GM21576 (cell line): Measurements from ENCODE around the gene TLL2.

Source experiments
- ATAC-seq: cut with Tn5 transposase; IDR thresholded peaks from one replicate; pipeline ENCODE4 v1.9.1; 2021; ENCODE audit warnings: mild to moderate bottlenecking, moderate library complexity; ENCODE audit not compliant: unreplicated experiment

The TLL2 gene

GRCh38 chr10:96402417-96403305, 111.1 kb downstream of the TLL2 start:
- no peak for ATAC-seq

- ATAC-seq, result no peak
These were observed 112.7 kb downstream of the TLL2 start for GRCh38 chr10:96401036-96401435.

- no peak for ATAC-seq
These were observed 113.3 kb downstream of the TLL2 start for GRCh38 chr10:96400465-96400864.

GRCh38 chr10:96397902-96398301, 115.8 kb downstream of the TLL2 start:
- ATAC-seq, result no peak

DNA sequence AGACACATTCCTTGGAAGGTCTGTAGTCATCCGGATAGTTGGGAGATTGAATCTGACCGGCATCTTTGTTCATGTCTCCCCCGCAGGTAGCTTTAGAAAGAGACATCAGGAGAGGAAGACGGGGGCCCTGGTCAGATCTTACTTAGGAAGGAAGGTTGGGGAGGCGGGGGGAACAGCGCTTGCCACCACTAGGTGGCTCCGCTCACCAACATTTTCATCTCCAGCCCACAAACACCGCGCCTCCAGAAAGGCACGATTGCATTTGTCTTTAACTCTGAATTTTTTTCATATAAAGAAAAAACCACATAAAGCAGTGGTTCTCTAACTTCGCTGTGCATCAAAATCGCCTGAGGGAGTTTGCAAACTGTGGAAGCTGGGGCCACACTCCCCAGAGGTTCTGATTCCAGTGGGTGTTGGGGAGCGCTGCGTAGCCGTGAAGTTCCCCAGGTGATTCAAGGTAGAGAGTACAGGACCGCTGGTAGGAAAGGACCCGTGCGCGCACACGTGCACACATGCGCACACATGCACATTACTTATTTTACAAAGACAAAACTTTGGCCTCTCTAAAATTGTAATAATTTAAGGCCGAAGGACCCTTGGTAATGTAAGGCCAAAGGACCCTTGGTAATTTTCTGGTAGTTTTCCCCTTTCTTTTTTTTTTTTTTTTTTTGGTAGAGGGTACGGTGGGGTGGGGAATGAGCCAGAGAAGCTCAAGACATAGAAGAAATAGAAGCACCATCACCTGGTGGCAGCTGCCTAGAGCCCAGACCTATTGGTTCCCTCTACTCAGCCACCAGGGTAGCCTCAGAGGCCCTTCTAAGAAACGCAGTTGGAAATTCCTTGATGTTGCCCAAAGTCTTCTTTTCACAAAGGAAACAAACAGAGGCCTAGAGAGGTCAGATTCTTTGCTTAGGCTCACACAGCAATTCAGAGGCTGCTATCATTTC, 117.5 kb downstream of the TLL2 start:
- no peak for ATAC-seq

- ATAC-seq, result no peak
These were observed 123.3 kb downstream of the TLL2 start for GRCh38 chr10:96390460-96390864.

GRCh38 chr10:96389785-96390184, 123.9 kb downstream of the TLL2 start:
- no peak for ATAC-seq

GRCh38 chr10:96387601-96388000, 126.1 kb downstream of the TLL2 start:
- ATAC-seq, result no peak

DNA sequence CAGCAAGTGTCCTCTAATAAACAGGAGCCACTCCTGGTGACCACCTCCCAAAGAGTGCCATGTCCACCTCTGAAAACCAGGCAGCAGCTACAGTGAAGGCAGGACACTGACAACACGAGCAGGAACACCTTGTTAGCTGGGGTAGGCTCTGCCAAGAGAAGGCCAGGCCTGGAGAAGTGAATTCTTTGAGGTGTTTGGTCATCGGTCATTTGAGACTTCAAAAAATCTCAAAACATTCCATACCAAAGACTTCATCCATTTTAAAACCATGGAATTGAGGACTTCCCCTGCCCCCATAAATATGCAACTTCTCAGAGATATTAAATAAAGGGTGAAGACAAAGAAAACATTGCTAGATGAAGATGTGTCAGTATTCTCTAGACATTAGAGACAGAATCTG, 126.6 kb downstream of the TLL2 start:
- no peak for ATAC-seq

DNA sequence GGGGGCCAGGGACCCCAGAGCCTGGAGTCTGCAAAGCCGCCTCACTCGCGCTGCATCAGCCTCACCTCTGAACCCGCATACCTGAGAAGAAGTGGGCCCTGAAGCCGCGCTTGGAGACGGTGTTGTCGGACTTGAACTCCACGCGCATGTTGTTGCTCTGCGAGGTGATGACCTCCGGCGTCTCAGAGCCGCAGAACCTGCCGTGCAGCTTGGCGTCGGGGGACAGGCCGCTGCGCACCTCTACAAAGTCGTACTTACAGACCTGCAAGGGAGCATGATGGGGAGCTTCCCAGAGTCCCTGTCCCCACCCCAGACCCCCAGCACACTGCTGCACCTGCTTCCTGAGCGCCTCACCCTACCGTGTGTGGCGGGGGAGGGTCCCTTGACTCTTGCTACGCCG, 129.2 kb downstream of the TLL2 start:
- no peak for ATAC-seq

GRCh38 chr10:96380821-96381220, 132.9 kb downstream of the TLL2 start:
- no peak for ATAC-seq

DNA sequence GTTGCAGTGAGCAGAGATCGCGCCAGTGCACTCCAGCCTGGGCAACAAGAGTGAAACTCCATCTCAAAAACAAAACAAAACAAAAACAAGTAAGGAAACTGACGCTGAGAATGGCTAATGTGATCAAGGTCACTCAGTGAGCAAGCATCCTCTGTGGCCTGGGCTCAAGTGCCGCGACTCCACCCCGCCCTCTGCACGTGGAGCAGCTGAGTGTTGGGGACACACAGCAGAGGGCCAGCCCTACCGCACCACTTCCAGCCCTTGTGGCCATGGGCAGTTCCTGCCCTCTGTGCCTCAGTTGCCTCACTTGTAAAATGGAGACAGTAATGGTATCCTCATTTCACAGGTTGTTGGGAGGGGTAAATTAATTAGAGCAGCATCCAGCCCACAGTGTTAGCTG, 134.0 kb downstream of the TLL2 start:
- no peak for ATAC-seq

DNA sequence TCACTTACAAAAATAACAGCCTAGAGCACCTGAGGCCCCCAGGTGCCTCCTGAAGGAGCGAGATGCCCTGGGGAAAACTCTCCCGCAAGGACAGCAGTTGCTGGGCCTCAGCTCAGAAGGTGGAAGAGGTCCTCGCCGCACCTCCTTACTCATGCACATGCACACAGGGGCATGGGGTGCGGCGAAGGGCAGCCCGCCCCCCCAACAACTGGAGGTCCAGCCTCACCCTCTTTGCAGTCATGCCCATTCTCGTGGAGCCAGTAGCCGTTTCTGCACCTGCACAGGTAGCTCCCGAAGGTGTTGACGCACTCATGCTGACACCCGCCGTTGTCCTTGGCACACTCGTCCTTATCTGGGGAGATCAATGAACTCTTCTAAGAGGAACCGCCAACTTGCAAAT, 135.0 kb downstream of the TLL2 start:
- ATAC-seq, result no peak

DNA sequence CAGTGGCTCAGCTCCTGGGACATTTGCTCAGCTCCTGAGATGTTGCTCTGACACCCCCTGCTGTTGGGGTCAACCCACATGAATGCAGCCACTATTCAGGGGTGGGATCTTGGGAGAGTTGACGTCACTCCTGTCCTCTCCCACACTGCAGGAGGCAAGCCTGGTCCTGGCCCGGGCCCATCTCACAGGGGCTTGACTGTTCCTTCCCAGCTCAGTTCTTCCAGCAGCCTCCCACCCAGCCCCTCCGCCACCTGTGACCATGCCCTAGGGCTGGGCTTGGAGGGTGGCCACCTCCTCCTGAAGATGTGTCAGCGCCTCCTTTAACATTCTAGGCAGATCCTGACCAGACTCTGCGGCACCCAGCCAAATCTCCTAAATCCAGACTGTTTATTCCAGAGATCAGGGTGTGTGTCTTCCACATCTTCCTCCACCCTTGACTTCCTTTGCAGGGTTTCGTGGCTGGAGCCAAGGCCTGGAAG, 135.9 kb downstream of the TLL2 start:
- ATAC-seq, result no peak

GRCh38 chr10:96376483-96376882, 137.2 kb downstream of the TLL2 start:
- no peak for ATAC-seq

- ATAC-seq, result peak; percentile 70
These were observed 138.5 kb downstream of the TLL2 start for GRCh38 chr10:96374985-96375830.

DNA sequence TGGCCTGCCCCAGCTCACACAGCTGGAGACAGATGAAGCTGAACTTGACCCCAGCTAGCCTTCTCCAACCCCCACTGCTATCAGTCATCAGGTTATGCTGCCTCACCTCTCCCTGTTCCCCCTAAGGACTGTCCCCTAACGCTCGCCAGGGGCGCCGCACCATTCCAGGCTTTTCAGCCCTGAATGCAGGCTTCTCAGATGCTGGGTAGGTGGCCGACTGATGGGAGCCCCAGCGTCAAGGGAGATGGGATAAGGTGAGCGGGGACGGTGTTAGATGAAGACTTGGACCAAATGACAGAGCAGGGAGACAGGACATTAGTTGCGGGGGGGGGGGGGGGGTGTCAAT, 139.1 kb downstream of the TLL2 start:
- no peak for ATAC-seq

DNA sequence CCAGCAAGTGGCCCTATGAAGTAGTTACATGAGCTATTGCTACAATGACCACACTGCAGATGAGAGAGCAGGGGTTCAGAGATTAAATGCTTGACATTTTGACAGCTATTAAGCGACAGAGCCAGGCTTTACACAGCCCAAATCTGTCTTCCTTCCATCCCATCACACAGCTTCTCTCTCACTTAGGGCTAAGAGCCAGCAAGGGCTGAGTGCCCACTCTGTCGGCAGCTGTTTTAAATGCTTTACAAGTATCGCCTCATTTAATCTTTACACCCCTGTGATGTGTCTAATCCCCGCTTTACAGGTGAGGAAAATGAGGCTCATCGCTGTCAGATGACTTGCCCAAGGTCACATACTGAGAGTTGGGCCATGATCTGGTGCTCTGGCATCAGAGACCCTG, 139.7 kb downstream of the TLL2 start:
- ATAC-seq, result no peak

- no peak for ATAC-seq
These were observed 142.4 kb downstream of the TLL2 start for GRCh38 chr10:96371356-96371755.

DNA sequence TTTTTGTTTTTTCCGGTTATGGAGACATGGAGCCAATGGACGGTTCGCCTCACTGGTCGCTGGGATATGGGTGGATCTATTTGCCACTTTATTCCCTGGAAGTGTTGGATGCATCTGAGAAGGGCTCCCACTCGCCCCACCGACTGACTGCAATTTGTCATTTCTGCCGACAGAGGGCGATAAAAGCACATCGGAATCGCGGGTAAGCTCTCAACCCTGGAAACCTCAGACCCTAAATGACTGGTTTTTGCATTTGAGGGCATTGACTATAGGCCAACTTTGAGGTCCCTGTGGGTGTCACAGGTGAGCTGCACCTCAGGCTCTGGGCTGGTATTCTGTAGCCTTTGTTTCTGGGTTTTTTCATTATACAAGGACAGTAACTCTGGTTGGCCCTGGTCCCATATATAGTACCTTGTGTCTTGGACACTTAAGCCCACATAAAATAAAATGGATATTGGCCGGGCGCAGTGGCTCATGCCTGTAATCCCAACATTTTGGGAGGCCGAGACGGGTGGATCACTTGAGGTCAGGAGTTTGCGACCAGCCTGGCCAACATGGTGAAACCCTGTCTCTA, 143.1 kb downstream of the TLL2 start:
- no peak for ATAC-seq
